ENCODE data around the gene PYDC1.
"Not testable (repeated sequence)": the region's sequence is repeated elsewhere in the genome, so short reads cannot be mapped to it uniquely, and the experiment has no call there.

The PYDC1 gene

DNA sequence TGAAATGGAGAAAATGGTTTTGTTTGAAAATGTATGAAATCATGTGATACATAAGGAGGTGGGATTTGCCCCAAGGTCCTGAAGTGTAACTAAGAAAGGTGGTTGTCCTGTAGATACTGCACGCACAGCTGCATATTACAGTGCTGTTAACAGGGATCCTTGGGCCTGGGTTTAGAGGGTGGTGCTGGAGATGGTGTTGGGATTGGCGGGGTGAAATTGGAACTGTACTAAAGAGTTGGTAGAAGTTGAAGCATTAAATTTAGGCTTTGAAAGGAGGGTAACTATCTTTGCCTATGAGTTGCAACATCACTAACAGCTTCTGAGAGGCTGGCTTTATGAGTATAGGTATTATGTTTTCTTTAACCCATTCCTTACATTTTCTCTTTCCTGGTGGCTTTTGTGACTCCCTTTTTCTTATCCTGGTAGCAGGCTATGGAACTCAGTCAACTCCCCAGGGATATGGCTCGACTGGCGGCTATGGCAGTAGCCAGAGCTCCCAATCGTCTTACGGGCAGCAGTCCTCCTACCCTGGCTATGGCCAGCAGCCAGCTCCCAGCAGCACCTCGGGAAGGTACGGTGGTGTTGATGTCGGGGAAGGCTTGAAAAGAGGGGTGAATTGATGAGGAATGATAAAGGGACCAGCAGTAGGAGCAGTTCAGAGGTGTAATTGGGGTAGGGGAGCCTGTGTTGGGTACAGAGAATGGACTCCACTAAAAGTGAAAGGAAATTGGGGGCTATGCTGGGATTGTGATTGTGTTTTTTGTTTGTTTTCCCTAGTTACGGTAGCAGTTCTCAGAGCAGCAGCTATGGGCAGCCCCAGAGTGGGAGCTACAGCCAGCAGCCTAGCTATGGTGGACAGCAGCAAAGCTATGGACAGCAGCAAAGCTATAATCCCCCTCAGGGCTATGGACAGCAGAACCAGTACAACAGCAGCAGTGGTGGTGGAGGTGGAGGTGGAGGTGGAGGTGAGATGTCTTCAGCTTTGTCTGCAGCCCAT lies 33.2 kb downstream of the PYDC1 start:
- no peak overlapping the region for H3K4me3 ChIP-seq (ENCODE audit: low read length)
- TF ChIP-seq ZNF274 (IDR thresholded peaks at IDR 0.05; ENCODE audit: low read depth, low read length), result no peak

DNA sequence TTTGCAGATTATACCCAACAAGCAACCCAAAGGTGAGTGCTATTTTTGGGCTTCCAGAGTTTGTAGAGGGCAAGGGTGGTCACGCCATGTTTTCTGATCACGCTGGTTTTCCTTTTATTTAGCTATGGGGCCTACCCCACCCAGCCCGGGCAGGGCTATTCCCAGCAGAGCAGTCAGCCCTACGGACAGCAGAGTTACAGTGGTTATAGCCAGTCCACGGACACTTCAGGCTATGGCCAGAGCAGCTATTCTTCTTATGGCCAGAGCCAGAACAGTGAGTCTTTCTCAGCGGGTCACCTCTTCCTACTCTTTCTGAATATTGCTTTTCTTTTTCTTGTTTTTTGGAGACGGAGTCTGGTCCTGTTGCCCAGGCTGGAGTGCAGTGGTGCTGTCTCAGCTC lies 34.5 kb downstream of the PYDC1 start:
- H3K4me3 ChIP-seq (ENCODE audit: low read length), result peak overlapping the region; percentile 74
- no peak for TF ChIP-seq ZNF274 (IDR thresholded peaks at IDR 0.05; ENCODE audit: low read depth, low read length)

DNA sequence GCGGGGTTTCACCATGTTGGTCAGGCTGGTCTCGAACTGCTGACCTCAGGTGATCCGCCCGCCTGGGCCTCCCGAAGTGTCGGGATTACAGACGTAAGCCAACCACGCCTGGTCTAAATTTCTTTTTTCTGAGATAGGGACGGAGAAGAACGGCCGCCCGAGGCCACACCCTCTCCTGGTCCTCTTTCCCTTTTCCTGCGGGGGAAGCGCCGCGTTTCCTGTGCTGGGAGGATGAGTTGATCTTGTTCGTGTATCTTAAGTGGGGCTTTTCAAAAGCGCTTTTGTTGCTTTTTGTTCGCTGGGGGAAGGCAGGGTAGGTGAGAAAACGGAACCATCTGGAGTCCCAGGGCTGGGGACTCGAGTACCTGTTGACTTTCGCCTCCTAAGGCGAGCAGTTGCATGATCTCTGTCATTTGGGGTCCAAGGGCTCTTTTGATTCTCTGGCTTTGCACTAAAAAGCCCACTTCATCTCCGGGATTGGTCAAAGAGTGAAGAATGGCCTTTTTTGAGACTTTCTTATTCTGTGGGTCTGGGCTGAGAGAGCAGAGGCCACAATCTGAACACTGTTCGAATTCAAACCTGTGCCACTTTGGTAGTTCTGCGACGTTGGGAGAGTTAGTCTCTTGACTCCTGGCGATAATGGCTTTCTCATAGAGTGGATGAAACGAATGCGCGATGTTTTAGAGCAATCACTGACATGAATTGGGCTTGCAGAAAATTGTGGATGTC lies 35.7 kb downstream of the PYDC1 start:
- peak overlapping the region; percentile 74 for H3K4me3 ChIP-seq (ENCODE audit: low read length)
- TF ChIP-seq ZNF274 (IDR thresholded peaks at IDR 0.05; ENCODE audit: low read depth, low read length), result no peak

DNA sequence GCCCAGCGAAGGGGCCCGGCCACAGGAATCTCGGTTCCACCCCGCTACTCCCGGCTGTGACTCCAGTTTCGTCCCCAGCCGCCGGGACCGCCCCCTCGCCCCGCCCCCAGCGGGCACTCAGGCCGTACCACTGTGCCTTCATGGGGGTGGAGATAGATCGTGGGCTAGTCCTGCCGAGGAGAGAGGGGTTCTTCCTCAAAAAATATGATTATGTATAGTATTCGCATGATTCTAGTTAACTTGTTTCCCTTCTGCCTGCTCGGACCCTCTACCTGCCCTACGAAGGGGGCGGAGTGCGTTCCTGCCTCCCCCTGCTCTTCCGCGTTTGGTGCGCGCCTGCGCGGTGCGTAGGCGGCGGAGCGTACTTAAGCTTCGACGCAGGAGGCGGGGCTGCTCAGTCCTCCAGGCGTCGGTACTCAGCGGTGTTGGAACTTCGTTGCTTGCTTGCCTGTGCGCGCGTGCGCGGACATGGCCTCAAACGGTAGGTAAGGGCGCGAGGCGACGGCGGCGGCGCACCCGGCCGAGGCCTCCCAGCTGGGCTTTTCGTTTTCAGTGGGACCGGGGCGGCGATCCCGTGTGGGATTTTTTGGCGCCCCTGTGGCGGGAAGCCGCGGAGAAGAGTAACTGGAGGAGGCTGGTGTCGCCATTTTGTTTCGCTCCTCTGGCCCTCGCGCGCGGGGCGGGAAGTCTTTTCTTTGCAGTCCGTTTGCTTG lies 37.0 kb downstream of the PYDC1 start, which contains the start of gene FUS:
FUS (plus strand) TSS at position 393 of the 713 bp plus-strand sequence; CDS start at position 469, 76 bp downstream.
- no peak for TF ChIP-seq ZNF274 (IDR thresholded peaks at IDR 0.05; ENCODE audit: low read depth, low read length)
- H3K4me3 ChIP-seq (ENCODE audit: low read length), result peak within 1 kb of the TSS; percentile 74

DNA sequence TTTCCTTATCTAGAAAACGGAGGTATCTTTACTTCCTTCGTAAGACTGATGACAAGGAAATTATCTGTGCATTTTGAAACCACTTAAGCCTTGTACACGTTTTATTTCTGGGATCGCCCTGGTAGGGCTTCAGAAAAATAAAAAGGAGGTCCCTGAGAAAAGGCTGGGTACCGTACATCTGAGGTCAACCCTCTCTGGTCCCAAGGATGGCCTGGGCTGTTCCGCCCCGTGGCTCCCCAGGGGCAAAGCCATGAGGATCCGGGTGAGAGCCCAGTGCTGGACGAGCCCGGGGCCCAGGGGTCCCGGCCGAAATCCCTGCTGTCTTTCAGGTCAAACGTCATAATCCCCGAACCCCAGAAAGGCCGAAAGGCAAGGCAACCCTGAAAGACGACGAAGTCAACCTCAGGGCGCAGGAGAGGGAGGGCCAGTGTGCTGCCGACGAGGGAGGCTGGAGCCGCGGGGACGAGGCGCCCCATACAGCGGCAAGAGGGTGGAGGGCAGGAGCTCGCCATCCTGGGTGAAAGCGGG lies 37.7 kb downstream of the PYDC1 start:
- no peak for TF ChIP-seq ZNF274 (IDR thresholded peaks at IDR 0.05; ENCODE audit: low read depth, low read length)
- peak overlapping the region; percentile 65 for H3K4me3 ChIP-seq (ENCODE audit: low read length)

DNA sequence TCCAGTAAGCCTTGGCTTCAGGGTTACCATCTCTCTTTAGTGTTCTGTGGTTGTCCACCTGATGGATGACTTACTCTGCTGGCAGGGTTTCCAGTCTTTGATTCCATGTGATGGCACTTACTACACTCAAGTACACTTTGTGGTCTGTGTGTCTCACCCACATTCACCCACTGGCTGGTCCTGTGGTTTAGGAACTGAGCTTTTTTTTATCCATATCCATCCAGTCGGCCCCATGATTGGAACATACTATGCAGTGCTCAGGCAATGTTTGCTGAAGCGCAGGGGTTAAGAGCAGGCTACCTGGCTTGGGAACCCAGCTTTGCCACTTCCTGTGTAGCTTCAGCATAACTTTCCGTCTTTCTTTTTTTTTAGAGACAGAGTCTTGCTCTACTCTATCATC lies 39.8 kb downstream of the PYDC1 start:
- TF ChIP-seq ZNF274 (IDR thresholded peaks at IDR 0.05; ENCODE audit: low read depth, low read length), result no peak
- H3K4me3 ChIP-seq (ENCODE audit: low read length), result no peak overlapping the region

DNA sequence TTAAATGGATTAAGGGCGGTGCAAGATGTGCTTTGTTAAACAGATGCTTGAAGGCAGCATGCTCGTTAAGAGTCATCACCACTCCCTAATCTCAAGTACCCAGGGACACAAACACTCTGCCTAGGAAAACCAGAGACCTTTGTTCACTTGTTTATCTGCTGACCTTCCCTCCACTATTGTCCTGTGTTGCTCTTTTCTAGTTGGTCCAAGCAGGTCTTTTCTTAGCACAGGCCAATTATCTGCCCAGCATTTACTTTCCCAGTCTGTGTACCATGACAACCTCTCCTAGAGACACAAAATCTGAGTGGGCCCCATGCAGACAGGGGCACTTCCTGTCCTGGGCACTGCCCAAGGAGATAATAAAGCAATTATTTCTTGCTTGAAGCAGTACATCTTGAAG lies 46.9 kb downstream of the PYDC1 start:
- not testable (repeated sequence) for H3K4me3 ChIP-seq (ENCODE audit: low read length)

DNA sequence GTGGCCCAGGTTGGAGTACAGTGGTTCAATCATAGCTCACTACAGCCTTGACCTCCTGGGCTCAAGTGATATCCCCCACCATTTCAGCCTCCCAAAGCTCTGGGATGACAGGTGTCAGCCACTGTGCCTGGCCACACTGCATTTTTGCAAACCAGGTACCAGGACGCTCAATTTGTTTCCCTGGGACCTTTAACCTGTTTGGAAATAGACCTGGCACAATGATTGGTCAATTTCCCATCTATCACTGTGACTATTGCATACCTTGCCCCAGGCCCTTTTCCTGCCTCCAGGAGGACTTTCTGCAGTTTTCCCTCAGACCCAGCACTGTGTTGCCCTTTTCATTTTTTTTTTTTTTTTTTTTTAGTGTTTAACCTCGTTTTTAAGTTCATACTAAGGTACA lies 48.1 kb downstream of the PYDC1 start:
- no peak overlapping the region for H3K4me3 ChIP-seq (ENCODE audit: low read length)
- TF ChIP-seq ZNF274 (IDR thresholded peaks at IDR 0.05; ENCODE audit: low read depth, low read length), result no peak

DNA sequence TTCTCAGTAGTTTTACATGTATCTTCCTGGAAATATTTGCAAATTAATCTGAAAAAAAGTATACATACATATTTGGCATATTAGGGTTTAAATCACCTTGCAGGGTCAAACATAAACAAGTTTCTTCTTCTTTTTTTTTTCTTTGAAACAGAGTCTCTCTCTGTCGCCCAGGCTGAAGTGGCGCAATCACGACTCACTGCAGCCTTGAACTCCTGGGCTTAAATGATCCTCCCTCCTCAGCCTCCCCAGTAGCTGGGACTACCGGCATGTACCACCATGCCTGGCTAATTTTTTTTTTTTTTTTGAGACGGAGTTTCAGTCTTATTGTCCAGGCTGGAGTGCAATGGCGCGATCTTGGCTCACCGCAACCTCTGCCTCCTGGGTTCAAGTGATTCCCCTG lies 49.6 kb downstream of the PYDC1 start:
- no peak for TF ChIP-seq ZNF274 (IDR thresholded peaks at IDR 0.05; ENCODE audit: low read depth, low read length)
- no peak overlapping the region for H3K4me3 ChIP-seq (ENCODE audit: low read length)

Measured in GM08714 (cell line).